GM12878 (cell line): Measurements from ENCODE around the gene BRAF. TPM values are rescaled to one million over a fixed set of nuclear protein-coding genes. Genes with fewer than 3 reads are reported as not detected.

Experiments
- ATAC-seq: fragments of 200-7000 bp; cut with Tn5 transposase; 3 replicates; pipeline ENCODE4 v1.9.1; 2020; ENCODE audit warnings: mild to moderate bottlenecking, moderate library complexity
- BruUV-seq: library from RNA; stranded (reverse); fragments of 400-500 nt; replicated peaks from 2 replicates; lab custom pipeline; 2021; lab: Mats Ljungman, UMichigan
- CTCF ChIA-PET: fragments of 300-600 bp; sonication (Branson Sonifier 250); formaldehyde crosslinking; extraction: SDS; loops from one replicate; lab custom pipeline; 2021; ENCODE audit warnings: inconsistent platforms; lab: Yijun Ruan, JAX
- POLR2A ChIA-PET: fragments of 350-600 bp; formaldehyde crosslinking; extraction: SDS; loops from one replicate; lab custom pipeline; 2021; ENCODE audit warnings: inconsistent platforms; lab: Charles Lee
- RAD21 ChIA-PET: fragments of 300-600 bp; sonication (Branson Sonifier 250); formaldehyde crosslinking; loops from one replicate; lab custom pipeline; 2023; ENCODE audit warnings: antibody characterized with exemption; ENCODE audit not compliant: unreplicated experiment; lab: Charles Lee
- SMC1A ChIA-PET: fragments of 300-600 bp; sonication (Branson Sonifier 250); formaldehyde crosslinking; loops from one replicate; lab custom pipeline; 2023; ENCODE audit not compliant: unreplicated experiment, uncharacterized antibody; lab: Charles Lee
- DNase-seq: peaks from one replicate; pipeline ENCODE4 v3.0.0-alpha.2; 2011; ENCODE audit warnings: low read depth, low spot score
- FAIRE-seq: peaks from 3 replicates; lab custom pipeline; 2011; peaks lifted over from hg19 to GRCh38; lab: Jason Lieb, UNC
- H2AFZ ChIP-seq: 2 replicates; pipeline ENCODE4 v1.6.0; 2011; ENCODE audit warnings: low read depth, low read length, control low read depth; ENCODE audit not compliant: control insufficient read depth
- H3K27ac ChIP-seq: 2 replicates; pipeline ENCODE4 v1.5.1; 2011; ENCODE audit warnings: control low read depth; ENCODE audit not compliant: control insufficient read depth, insufficient read depth
- H3K27me3 ChIP-seq, 2 experiments: replicated peaks in 1 of 2; 2 replicates each; pipeline versions ENCODE4 v1.6.0 to v1.6.1; 2011; ENCODE audit warnings: low read length in 1 of 2; ENCODE audit not compliant: control insufficient read depth in 2 of 2, insufficient read depth in 2 of 2
- H3K36me3 ChIP-seq, 2 experiments: 2 replicates each; pipeline ENCODE4 v1.5.1; 2011; ENCODE audit warnings: low read length in 1 of 2; ENCODE audit not compliant: control insufficient read depth in 2 of 2, insufficient read depth in 2 of 2
- H3K4me1 ChIP-seq: 2 replicates; pipeline ENCODE4 v1.6.1; 2011; ENCODE audit warnings: mild to moderate bottlenecking, low read length, moderate library complexity, mixed read lengths; ENCODE audit not compliant: control insufficient read depth, insufficient read depth
- H3K4me2 ChIP-seq: 2 replicates; pipeline ENCODE4 v1.6.0; 2011; ENCODE audit warnings: control low read depth; ENCODE audit not compliant: control insufficient read depth, insufficient read depth
- H3K4me3 ChIP-seq: fragments of 200-600 bp; sonication (generic); 2 replicates; pipeline ENCODE4 v1.5.1; 2016
- H3K79me2 ChIP-seq: 2 replicates; pipeline ENCODE4 v1.6.0; 2011; ENCODE audit warnings: low read length; ENCODE audit not compliant: control insufficient read depth, insufficient read depth
- H3K9ac ChIP-seq: 2 replicates; pipeline ENCODE4 v1.8.0; 2011; ENCODE audit warnings: low read length, control low read depth, mixed read lengths; ENCODE audit not compliant: control insufficient read depth, insufficient read depth
- H3K9me3 ChIP-seq: replicated peaks from 3 replicates; pipeline ENCODE4 v1.5.1; 2011; ENCODE audit warnings: mild to moderate bottlenecking, low read length; ENCODE audit not compliant: control insufficient read depth, insufficient read depth
- H4K20me1 ChIP-seq: 2 replicates; pipeline ENCODE4 v1.6.0; 2011; ENCODE audit not compliant: control insufficient read depth, insufficient read depth
- ATF2 ChIP-seq: IDR thresholded peaks from 2 replicates; pipeline ENCODE4 v1.6.1; 2012; ENCODE audit warnings: low read length, inconsistent platforms
- CEBPB ChIP-seq, 2 experiments: fragments of 150-350 bp in 1 of 2; IDR thresholded peaks; 2 replicates each; pipeline ENCODE4 v1.6.1; 2012 to 2014; ENCODE audit warnings: low read depth in 2 of 2, low read length in 2 of 2, borderline replicate concordance in 1 of 2, inconsistent platforms in 1 of 2
- IKZF1 ChIP-seq: fragments of 450-650 bp; conservative IDR thresholded peaks from 2 replicates; pipeline ENCODE4 v1.6.1; 2017; ENCODE audit warnings: antibody characterized with exemption, mild to moderate bottlenecking
- IRF5 ChIP-seq: fragments of 450-650 bp; IDR thresholded peaks from 2 replicates; pipeline ENCODE4 v1.6.1; 2017; ENCODE audit warnings: borderline replicate concordance
- NKRF ChIP-seq: fragments of 450-650 bp; conservative IDR thresholded peaks from 2 replicates; pipeline ENCODE4 v1.6.1; 2017; ENCODE audit warnings: mild to moderate bottlenecking, moderate library complexity
- NR2C1 ChIP-seq: fragments of 450-650 bp; IDR thresholded peaks from 2 replicates; pipeline ENCODE4 v1.6.1; 2017; ENCODE audit warnings: antibody characterized with exemption, mild to moderate bottlenecking, moderate library complexity
- PML ChIP-seq: IDR thresholded peaks from 2 replicates; pipeline ENCODE4 v1.6.1; 2012; ENCODE audit warnings: low read length, inconsistent platforms
- RB1 ChIP-seq: fragments of 450-650 bp; formaldehyde crosslinking; IDR thresholded peaks from 2 replicates; pipeline ENCODE4 v1.6.1; 2017; ENCODE audit warnings: mild to moderate bottlenecking, borderline replicate concordance
- RFX5 ChIP-seq: IDR thresholded peaks from 2 replicates; pipeline ENCODE4 v1.6.1; 2011; ENCODE audit warnings: low read depth, low read length, improper control_type of control experiment
- SMAD5 ChIP-seq: IDR thresholded peaks from 2 replicates; pipeline ENCODE4 v1.6.1; 2016; ENCODE audit warnings: antibody characterized with exemption, low read depth
- TCF3 ChIP-seq: IDR thresholded peaks from 2 replicates; pipeline ENCODE4 v1.6.1; 2012; ENCODE audit warnings: low read depth, mild to moderate bottlenecking, low read length, borderline replicate concordance; ENCODE audit not compliant: insufficient read depth
- USF1 ChIP-seq: IDR thresholded peaks from 2 replicates; pipeline ENCODE4 v1.6.1; 2011; ENCODE audit warnings: borderline replicate concordance, low read depth, mild to moderate bottlenecking, moderate library complexity, mixed read lengths, low read length; ENCODE audit not compliant: insufficient read depth; ENCODE audit errors: extremely low read length
- ZBED1 ChIP-seq: IDR thresholded peaks from 2 replicates; pipeline ENCODE4 v1.6.1; 2016; ENCODE audit warnings: borderline replicate concordance
- ZNF217 ChIP-seq: fragments of 450-650 bp; IDR thresholded peaks from 2 replicates; pipeline ENCODE4 v1.6.1; 2017; ENCODE audit warnings: antibody characterized with exemption, mild to moderate bottlenecking
- WGBS: methylation state at CpG from one replicate; pipeline ENCODE4 v1.1.6; 2016; ENCODE audit warnings: low lambda C conversion rate; ENCODE audit not compliant: insufficient replicate concordance, insufficient coverage; ENCODE audit errors: missing lambda C conversion rate; 5-methylcytosine and 5-hydroxymethylcytosine counted together
- in situ Hi-C: fragments of 300-500 bp; cut with MboI; formaldehyde crosslinking; loops from 9 replicates; pipeline ENCODE4 v1.14.3; 2018; ENCODE audit warnings: mixed read lengths
- intact Hi-C: fragments of 100-400 bp; cut with micrococcal nuclease; formaldehyde crosslinking; loops from one replicate; pipeline ENCODE4 v1.14.2; 2022; ENCODE audit not compliant: unreplicated experiment
- polyA plus RNA-seq, 11 experiments: library from polyadenylated mRNA; depleted of rRNA in 4 of 11; unstranded in 6 of 11; stranded (reverse) in 5 of 11; fragments of >200 nt; fragmentation: Nextera tagmentation in 4 of 11; fragmentation: Illumina TruSeq in 1 of 11; extraction: Ambion mirVana in 4 of 11; extraction: Trizol in 1 of 11; gene quantifications; 1 replicate in 1 of 11; 2 replicates in 10 of 11; pipeline versions ENCODE4 v1.2.1 to v1.2.3, GENCODE V29; 2011 to 2016; ENCODE audit warnings: inconsistent platforms in 2 of 11, missing spikeins in 2 of 11, low read depth in 1 of 11
- total RNA-seq, 4 experiments: library from RNA; depleted of rRNA in 3 of 4; stranded (reverse); fragments of >200 nt in 3 of 4; fragmentation: Illumina TruSeq in 1 of 4; extraction: Trizol in 1 of 4; gene quantifications; 2 replicates each; pipeline versions ENCODE4 v1.2.1 to v1.2.3, GENCODE V29; 2013 to 2021

The BRAF gene
- total and polyA plus RNA-seq, 10 of the 15 experiments (the other 5 are each of a cell fraction or from before 2014, with no cell fraction given) = 2.6 to 31.0 (median 10.6) TPM

GRCh38 chr7:140911746-140912145 is 13.0 kb downstream of the BRAF start:
- POLR2A ChIA-PET = interaction anchor here (0.6 to 1.1 kb wide), 3 partner anchors 9 to 173 kb away, joined by 3 to 5 read pairs (median 3); no protein-coding TSS in a partner anchor
- Histone ChIP-seq H3K79me2 (peaks cover 28% of the 10 kb centered on the region), H3K4me3 (no peak overlapping the region), H3K4me1 (no peaks in the 10 kb centered on the region), H3K27ac (no peak overlapping the region), H3K9me3 (no peaks in the 10 kb centered on the region; the same call in 1 of the 3 replicates), H3K36me3 (peaks cover 0 to 2% of the 10 kb centered on the region in 2 experiments; a peak in 1 of 4 replicates), H3K27me3 (no peaks in the 10 kb centered on the region), H4K20me1 (0 out of 2 replicates have a peak, but pooled peaks cover 2% of the 10 kb centered on the region), H2AFZ (no peak overlapping the region), H3K9ac (no peak overlapping the region), H3K4me2 (no peak overlapping the region)
- DNase-seq (no peak), FAIRE-seq (no peak), ATAC-seq (no peak)
- intact Hi-C loops = no loop called here
- CTCF ChIA-PET = interaction anchor here (1.0 to 1.2 kb wide), 2 partner anchors 20 to 75 kb away, joined by 3 to 4 read pairs; no protein-coding TSS in a partner anchor
- RAD21 ChIA-PET = no interaction called here
- WGBS = 100% methylated on average over 1 of the region's 1 CpG
- TF ChIP-seq IKZF1 = no peak
- no peak for TF ChIP-seq RFX5
- no peak for TF ChIP-seq NKRF
- no peak for TF ChIP-seq ATF2
- TF ChIP-seq IRF5 = no peak
- TF ChIP-seq SMAD5 = no peak
- no peak for TF ChIP-seq RB1
- no peak for TF ChIP-seq TCF3
- TF ChIP-seq ZBED1 = no peak
- no peak for TF ChIP-seq ZNF217
- TF ChIP-seq USF1 = no peak
- no peak for TF ChIP-seq CEBPB (IDR thresholded peaks at IDR 0.05; ENCODE audit: borderline replicate concordance in 1 of 2, low read depth in 2 of 2, low read length in 2 of 2)
- no peak for TF ChIP-seq PML
- TF ChIP-seq NR2C1 = no peak
- SMC1A ChIA-PET = interaction anchor here (1.0 kb wide), 1 partner anchor 56 kb away, joined by 4 read pairs; no protein-coding TSS in a partner anchor
- in situ Hi-C loops = loop anchor here (25.0 kb wide), 1 partner anchor 1549 kb away; the partner anchor contains the start of gene LUC7L2
- BruUV-seq = no TSS peak
